ENCODE data around the gene NUDT4. TPM values are rescaled to one million over a fixed set of nuclear protein-coding genes. Genes with fewer than 3 reads are reported as not detected.
A peak's percentile ranks its signal among the peaks of the same experiment; 100 is the strongest.

The NUDT4 gene
- total RNA-seq, 1 donor from 2014 or later, result 56.8 TPM

DNA sequence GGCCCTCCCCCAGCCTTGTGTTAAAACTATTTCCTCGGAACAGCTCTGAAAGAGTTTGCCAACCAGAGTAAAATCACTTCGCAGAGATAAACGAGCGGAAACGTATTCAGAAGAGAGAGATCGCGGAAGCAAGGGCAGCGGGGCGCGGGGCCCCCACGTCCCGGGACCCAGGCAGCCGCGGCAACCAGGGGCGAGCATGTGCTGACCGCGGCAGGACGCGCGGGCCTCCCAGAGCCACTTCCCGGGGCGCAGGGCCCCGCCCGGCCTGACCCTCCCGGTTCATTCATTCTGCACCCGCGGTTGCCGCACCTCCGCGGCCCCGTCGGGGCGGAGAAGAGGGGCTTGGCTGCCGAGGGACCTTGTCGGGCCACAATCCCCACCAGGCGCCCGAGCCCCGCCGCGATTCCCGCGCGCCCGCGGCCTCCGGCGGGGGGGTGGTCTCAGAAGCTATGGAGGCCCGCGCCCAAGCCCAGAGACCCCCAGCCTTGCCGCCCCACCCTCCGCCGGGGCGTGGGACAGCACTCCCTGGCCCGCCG, 63.4 kb downstream of the NUDT4 start:
- Histone ChIP-seq H3K27me3 (ENCODE audit: low read depth) (no peaks in the 10 kb centered on the region), H3K36me3 (no peaks in the 10 kb centered on the region), H3K4me3 (peak overlapping the region; percentile 90), H3K9me3 (no peaks in the 10 kb centered on the region), H3K27ac (peak overlapping the region; percentile 95), H3K4me1 (peaks cover 42% of the 10 kb centered on the region)
- ATAC-seq (peak; percentile 48 to 51), DNase-seq (peak; percentile 73)
- TF ChIP-seq, protein P1, sequence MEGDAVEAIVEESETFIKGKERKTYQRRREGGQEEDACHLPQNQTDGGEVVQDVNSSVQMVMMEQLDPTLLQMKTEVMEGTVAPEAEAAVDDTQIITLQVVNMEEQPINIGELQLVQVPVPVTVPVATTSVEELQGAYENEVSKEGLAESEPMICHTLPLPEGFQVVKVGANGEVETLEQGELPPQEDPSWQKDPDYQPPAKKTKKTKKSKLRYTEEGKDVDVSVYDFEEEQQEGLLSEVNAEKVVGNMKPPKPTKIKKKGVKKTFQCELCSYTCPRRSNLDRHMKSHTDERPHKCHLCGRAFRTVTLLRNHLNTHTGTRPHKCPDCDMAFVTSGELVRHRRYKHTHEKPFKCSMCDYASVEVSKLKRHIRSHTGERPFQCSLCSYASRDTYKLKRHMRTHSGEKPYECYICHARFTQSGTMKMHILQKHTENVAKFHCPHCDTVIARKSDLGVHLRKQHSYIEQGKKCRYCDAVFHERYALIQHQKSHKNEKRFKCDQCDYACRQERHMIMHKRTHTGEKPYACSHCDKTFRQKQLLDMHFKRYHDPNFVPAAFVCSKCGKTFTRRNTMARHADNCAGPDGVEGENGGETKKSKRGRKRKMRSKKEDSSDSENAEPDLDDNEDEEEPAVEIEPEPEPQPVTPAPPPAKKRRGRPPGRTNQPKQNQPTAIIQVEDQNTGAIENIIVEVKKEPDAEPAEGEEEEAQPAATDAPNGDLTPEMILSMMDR (IDR thresholded peaks at IDR 0.05), result no peak
- intact Hi-C loops (cut with DNase I), result no loop called here

DNA sequence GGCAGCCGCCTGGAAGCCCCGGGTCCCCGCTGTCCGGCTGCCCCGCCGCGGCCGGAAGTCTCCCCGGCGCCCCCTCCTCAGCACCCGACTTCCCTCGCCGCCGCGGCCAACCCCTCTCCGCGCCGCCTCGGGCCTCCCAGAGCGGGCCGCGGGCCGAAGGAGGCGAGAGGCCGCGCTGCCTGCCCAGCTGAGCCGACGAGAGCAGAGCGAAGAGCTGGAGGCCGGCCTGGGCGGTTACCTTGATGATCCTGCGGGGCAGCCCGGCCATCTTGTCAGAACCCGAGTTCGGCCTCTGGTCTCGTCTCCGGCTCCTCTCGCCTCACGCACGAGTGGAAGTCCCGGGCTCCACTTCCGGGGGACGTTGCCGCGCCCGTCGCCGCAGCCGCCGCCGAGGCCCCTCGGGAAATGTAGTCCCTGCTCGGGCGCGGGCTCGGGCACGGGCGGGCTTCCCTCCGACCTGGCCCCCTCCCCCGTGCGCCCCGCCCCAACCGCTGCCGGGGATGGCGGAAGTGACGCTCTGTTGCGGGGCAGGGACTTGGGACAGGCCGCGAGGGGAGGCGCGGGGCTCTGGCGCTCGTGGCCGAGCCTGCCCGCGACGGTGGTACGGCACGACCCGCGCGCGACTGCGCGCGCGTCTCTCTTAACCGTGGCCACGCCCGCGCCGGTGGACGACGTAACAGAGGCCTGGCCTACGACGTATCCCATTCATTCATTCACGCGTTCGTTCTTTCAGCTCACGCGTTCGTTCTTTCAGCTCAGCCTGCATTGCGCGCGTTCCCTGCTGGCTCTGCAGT, 64.1 kb downstream of the NUDT4 start, which contains the start of gene UBE2N:
Gene UBE2N, minus strand, starts transcription at position 331 of the 794 bp plus-strand sequence. Its CDS starts 63 bp downstream, at position 268.
- intact Hi-C loops (cut with DNase I), result no loop called here
- no peaks in the 10 kb centered on the region for H3K9me3 ChIP-seq

DNA sequence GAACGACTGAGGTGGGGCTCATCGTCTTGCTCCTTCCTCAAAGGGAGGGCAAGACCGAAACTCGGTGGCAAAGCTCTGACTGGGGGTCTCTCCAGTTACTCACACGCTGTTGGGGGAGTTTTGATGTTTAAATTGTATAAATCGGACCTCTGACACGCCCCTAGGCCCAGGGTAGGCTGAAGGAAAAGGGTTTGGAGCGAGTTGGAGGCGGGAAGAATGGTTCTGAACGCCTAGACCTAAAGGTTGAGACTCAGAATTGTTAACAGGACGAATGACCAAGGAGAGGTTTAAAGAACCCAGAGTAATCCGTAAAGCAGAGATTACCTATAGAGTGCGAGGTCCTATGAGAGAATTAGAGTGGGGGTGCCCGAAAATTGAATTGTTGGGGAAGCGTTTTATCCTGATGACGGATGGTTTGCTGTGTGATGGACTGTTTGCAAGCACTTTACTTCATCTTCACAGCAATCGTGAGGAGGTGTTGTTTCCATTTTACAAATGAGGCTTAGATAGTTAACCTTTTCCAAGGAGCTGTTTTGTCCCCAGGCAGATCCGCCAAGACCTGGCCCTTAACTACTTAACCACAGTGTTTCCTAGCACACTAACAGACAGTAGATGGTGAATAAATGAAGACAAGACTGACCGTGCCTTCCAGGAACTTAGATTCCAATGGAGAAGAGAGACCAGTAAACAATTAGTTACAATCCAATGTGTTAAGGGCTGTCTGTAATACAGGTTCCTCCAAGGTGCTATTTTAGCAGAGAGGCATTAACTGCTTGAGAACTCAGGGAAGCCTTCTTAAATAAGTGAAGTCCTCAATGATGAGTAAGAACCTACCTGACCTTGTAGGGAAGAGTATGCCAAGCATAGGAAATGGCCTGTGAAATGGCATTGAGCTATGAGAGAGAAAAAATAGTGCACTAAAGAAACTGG, 65.0 kb downstream of the NUDT4 start:
- Histone ChIP-seq H3K27me3 (ENCODE audit: low read depth) (no peaks in the 10 kb centered on the region), H3K9me3 (no peaks in the 10 kb centered on the region), H3K27ac (peak overlapping the region; percentile 95), H3K4me3 (peak overlapping the region; percentile 90), H3K36me3 (no peaks in the 10 kb centered on the region), H3K4me1 (peaks cover 34% of the 10 kb centered on the region)
- TF ChIP-seq, protein P1 (IDR thresholded peaks at IDR 0.05), result no peak
- ATAC-seq (peak in 1 of 2 donors; percentile 3), DNase-seq (no peak)
- intact Hi-C loops (cut with DNase I), result no loop called here

More for the DNA sequence above, 64.1 kb downstream of the NUDT4 start, which contains the start of gene UBE2N:
- DNase-seq, result peak; percentile 98
- peaks cover 42% of the 10 kb centered on the region for H3K4me1 ChIP-seq
- H3K4me3 ChIP-seq, result peak within 1 kb of the TSS; percentile 90
- H3K27ac ChIP-seq, result peak within 1 kb of the TSS; percentile 95
- H3K27me3 ChIP-seq (ENCODE audit: low read depth), result no peaks in the 10 kb centered on the region
- no peaks in the 10 kb centered on the region for H3K36me3 ChIP-seq
- TF ChIP-seq, protein P1 (IDR thresholded peaks at IDR 0.05), result no peak
- peak; percentile 96 to 98 for ATAC-seq

DNA sequence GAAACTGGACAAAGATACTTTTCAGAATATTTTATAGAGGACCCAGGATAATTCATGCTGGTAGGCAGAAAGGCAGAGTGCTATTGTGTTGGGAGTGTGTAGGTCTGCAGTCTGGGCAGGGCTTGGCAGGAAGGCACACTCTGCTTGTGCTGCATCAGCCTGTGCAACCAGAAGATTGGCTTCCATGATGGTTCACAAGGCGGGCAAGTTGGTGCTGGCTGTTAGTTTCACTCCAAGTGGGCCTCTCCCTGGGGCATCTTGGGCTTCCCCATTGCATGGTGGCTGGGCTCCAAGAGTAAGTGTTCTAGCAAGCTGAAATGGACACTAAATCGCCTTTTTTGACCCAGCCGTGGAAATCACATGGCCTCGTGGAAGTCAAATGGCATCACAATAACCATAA, 65.9 kb downstream of the NUDT4 start:
- H3K27me3 ChIP-seq (ENCODE audit: low read depth), result no peaks in the 10 kb centered on the region
- no peak overlapping the region for H3K27ac ChIP-seq
- no peak overlapping the region for H3K4me3 ChIP-seq
- no peak for DNase-seq
- intact Hi-C loops (cut with DNase I), result no loop called here
- H3K36me3 ChIP-seq, result no peaks in the 10 kb centered on the region
- no peaks in the 10 kb centered on the region for H3K9me3 ChIP-seq
- no peak for ATAC-seq
- peaks cover 35% of the 10 kb centered on the region for H3K4me1 ChIP-seq
- TF ChIP-seq, protein P1 (IDR thresholded peaks at IDR 0.05), result no peak
